Measurements from ENCODE around the gene EEF2K.

Gene EEF2K

DNA sequence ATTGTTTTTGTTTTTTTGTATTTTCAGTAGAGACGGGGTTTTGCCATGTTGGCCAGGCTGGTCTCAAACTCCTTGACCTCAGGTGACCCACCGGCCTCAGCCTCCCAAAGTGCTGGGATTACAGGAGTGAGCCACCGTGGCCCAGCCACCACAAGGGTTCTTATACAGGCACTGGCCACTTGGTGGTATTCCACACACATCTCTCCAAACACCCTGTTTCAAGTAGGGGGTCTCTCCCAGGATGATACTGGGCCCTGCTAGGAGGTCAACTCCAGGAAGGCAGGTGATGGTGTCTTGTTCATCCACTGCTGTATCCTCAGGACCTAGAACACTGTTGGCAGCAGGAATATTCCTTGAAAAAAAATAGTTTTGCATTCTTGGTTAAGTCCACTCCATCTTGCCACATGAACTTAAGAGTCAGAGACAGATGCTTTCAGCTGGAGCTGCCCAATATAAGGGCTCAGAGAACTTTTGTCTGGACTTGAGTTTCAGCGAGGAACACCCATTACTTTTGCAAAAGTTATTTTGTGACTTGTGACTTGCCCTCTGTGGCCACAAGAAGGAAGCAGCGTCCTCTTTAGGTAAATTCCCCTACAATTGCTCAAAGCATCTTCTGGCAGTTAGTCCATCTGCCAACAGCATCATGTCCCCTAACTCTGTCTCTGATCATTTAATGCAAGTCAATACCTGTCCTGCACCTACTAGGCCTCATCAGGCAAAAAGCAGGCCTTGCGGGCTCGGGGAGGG is 7.4 kb upstream of the EEF2K start:
- TF ChIP-seq FOXP2 (optimal IDR thresholded peaks at IDR 0.05; ENCODE audit: borderline replicate concordance, extremely low read depth, extremely low read length, insufficient read depth) (no peak), POLR2AphosphoS5 (IDR thresholded peaks at IDR 0.05; ENCODE audit: low read depth, low read length) (no peak), SIN3A (IDR thresholded peaks at IDR 0.05; ENCODE audit: borderline replicate concordance, insufficient read depth, low read length) (no peak), TAF1 (IDR thresholded peaks at IDR 0.05; ENCODE audit: borderline replicate concordance, insufficient read depth, low read length) (no peak), REST (IDR thresholded peaks at IDR 0.05; ENCODE audit: insufficient read depth in 1 of 2, low read depth in 2 of 2, low read length in 2 of 2) (no peak)

GRCh38 chr16:22202261-22202637 is 3.8 kb upstream of the EEF2K start:
- TF ChIP-seq REST (IDR thresholded peaks at IDR 0.05; ENCODE audit: insufficient read depth in 1 of 2, low read depth in 2 of 2, low read length in 2 of 2) (no peak), TAF1 (IDR thresholded peaks at IDR 0.05; ENCODE audit: borderline replicate concordance, insufficient read depth, low read length) (no peak), POLR2AphosphoS5 (IDR thresholded peaks at IDR 0.05; ENCODE audit: low read depth, low read length) (no peak), FOXP2 (optimal IDR thresholded peaks at IDR 0.05; ENCODE audit: borderline replicate concordance, extremely low read depth, extremely low read length, insufficient read depth) (no peak)

GRCh38 chr16:22203091-22203490 is 3.0 kb upstream of the EEF2K start:
- TF ChIP-seq FOXP2 (optimal IDR thresholded peaks at IDR 0.05; ENCODE audit: borderline replicate concordance, extremely low read depth, extremely low read length, insufficient read depth): no peak
- TF ChIP-seq TAF1 (IDR thresholded peaks at IDR 0.05; ENCODE audit: borderline replicate concordance, insufficient read depth, low read length): no peak
- no peak for TF ChIP-seq POLR2AphosphoS5 (IDR thresholded peaks at IDR 0.05; ENCODE audit: low read depth, low read length)
- no peak for TF ChIP-seq SIN3A (IDR thresholded peaks at IDR 0.05; ENCODE audit: borderline replicate concordance, insufficient read depth, low read length)
- no peak for TF ChIP-seq REST (IDR thresholded peaks at IDR 0.05; ENCODE audit: insufficient read depth in 1 of 2, low read depth in 2 of 2, low read length in 2 of 2)

DNA sequence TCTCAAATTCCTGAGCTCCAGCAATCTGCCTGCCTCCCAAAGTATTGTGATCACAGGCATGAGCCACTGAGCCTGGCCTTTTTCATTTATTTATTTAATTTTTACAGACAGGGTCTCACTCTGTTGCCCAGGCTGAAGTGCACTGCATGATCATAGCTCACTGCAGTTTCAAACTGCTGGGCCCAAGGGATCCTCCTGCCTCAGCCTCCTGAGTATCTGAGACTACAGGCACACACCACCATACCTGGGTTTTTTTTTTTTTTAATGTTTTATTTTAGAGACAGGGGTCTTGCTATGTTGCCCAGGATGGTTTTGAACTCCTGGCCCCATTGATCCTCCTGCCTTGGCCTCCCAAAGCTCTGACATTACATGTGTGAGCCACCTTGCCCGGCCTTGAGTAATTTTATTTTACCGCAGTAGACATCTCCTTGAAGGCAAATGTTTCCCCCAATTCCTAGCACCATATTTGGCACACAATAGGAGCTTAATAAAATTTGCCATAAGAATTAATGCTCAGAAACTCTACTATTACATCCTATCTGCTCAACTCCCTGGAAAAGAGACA is 1.9 kb upstream of the EEF2K start:
- no peak for TF ChIP-seq TAF1 (IDR thresholded peaks at IDR 0.05; ENCODE audit: borderline replicate concordance, insufficient read depth, low read length)
- TF ChIP-seq SIN3A (IDR thresholded peaks at IDR 0.05; ENCODE audit: borderline replicate concordance, insufficient read depth, low read length): no peak
- no peak for TF ChIP-seq FOXP2 (optimal IDR thresholded peaks at IDR 0.05; ENCODE audit: borderline replicate concordance, extremely low read depth, extremely low read length, insufficient read depth)
- no peak for TF ChIP-seq POLR2AphosphoS5 (IDR thresholded peaks at IDR 0.05; ENCODE audit: low read depth, low read length)
- no peak for TF ChIP-seq REST (IDR thresholded peaks at IDR 0.05; ENCODE audit: insufficient read depth in 1 of 2, low read depth in 2 of 2, low read length in 2 of 2)
